Measurements from ENCODE around the gene MYH16. TPM values are rescaled to one million over a fixed set of nuclear protein-coding genes. Genes with fewer than 3 reads are reported as not detected.

Gene MYH16
- total and polyA plus RNA-seq, 10 donors: not detected

- Histone ChIP-seq H3K36me3 (no peaks in the 10 kb centered on the region), H3K27ac (no peak overlapping the region), H3K9me3 (no peaks in the 10 kb centered on the region), H3K4me1 (no peaks in the 10 kb centered on the region), H3K4me3 (no peak overlapping the region), H3K27me3 (replicated peaks in 1 of 7) (no peaks in the 10 kb centered on the region)
- WGBS, 5 donors: 81 to 91% (median 89%) methylated on average over 5 of the region's 5 CpGs
- no peak for TF ChIP-seq POLR2AphosphoS5 (IDR thresholded peaks at IDR 0.05)
- no peak for TF ChIP-seq POLR2A (IDR thresholded peaks at IDR 0.05)
- intact Hi-C loops (cut with DNase I; ENCODE audit: low total_unique reads): no loop called here
- DNase-seq: no peak
These were observed 23.8 kb downstream of the MYH16 start for GRCh38 chr7:99296471-99296870.

GRCh38 chr7:99301496-99301895, 28.9 kb downstream of the MYH16 start:
- H3K27ac ChIP-seq: no peak overlapping the region
- no peak overlapping the region for H3K4me3 ChIP-seq
- intact Hi-C loops (cut with DNase I; ENCODE audit: low total_unique reads): no loop called here
- peak; percentile 56 for DNase-seq
- TF ChIP-seq POLR2A (IDR thresholded peaks at IDR 0.05): no peak
- no peak for TF ChIP-seq POLR2AphosphoS5 (IDR thresholded peaks at IDR 0.05)
- TF ChIP-seq CTCF (IDR thresholded peaks at IDR 0.05 in 8 of 11, conservative IDR thresholded peaks at IDR 0.05 in 3 of 11): no peak
- no peaks in the 10 kb centered on the region for H3K9me3 ChIP-seq
- 86 to 88% (median 87%) methylated on average over 14 to 19 of the region's 19 CpGs for WGBS, 5 donors
- no peaks in the 10 kb centered on the region for H3K4me1 ChIP-seq
- H3K36me3 ChIP-seq: no peaks in the 10 kb centered on the region
- H3K27me3 ChIP-seq (replicated peaks in 1 of 7): no peaks in the 10 kb centered on the region

- 82 to 87% (median 85%) methylated on average over 15 to 16 of the region's 16 CpGs for WGBS, 5 donors
- H3K4me1 ChIP-seq: no peaks in the 10 kb centered on the region
- H3K4me3 ChIP-seq: no peak overlapping the region
- intact Hi-C loops (cut with DNase I; ENCODE audit: low total_unique reads): no loop called here
- no peak overlapping the region for H3K27ac ChIP-seq
- no peaks in the 10 kb centered on the region for H3K27me3 ChIP-seq (replicated peaks in 1 of 7)
- TF ChIP-seq POLR2AphosphoS5 (IDR thresholded peaks at IDR 0.05) (no peak), POLR2A (IDR thresholded peaks at IDR 0.05) (no peak), CTCF (IDR thresholded peaks at IDR 0.05 in 8 of 11, conservative IDR thresholded peaks at IDR 0.05 in 3 of 11) (no peak)
- peaks cover 0 to 13% (median 11%) of the 10 kb centered on the region in 8 donors for H3K9me3 ChIP-seq
- H3K36me3 ChIP-seq: no peaks in the 10 kb centered on the region
- DNase-seq: peak; percentile 40
These were observed 33.0 kb downstream of the MYH16 start for GRCh38 chr7:99305473-99306260.

DNA sequence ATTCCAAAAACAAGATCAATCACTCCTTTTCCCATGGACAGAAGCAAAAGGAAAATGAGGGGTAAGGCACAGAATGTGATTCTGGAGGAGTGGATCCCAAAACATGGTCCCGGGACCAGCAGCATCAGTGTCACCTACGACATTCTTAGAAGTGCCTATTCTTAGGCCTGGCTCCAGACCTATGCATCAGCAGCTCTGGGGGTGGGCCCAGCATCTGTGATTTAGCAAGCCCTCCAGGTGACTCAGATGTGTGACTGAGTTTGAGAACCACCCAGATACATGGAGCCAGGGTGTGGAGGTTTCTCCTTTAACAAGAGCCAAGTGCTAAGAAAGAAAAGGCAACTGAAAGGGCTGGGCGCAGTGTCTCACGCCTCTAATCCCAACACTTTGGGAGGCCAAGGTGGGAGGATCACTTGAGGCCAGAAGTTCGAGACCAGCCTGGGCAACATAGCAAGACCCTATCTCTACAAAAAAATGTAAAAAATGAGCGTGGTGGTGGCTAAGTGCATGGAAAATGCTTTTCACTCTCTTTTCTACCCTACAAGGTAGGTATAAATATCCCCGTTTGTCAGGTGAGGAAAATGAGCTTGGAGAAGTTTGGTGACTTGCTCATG, 35.9 kb downstream of the MYH16 start:
- TF ChIP-seq POLR2A (IDR thresholded peaks at IDR 0.05) (no peak), POLR2AphosphoS5 (IDR thresholded peaks at IDR 0.05) (no peak), CTCF (IDR thresholded peaks at IDR 0.05 in 8 of 11, conservative IDR thresholded peaks at IDR 0.05 in 3 of 11) (no peak)

More for the DNA sequence above, 35.9 kb downstream of the MYH16 start:
- peak; percentile 23 for DNase-seq
- intact Hi-C loops (cut with DNase I; ENCODE audit: low total_unique reads): no loop called here
- WGBS, 5 donors: 86 to 92% (median 90%) methylated on average over 7 of the region's 7 CpGs
- H3K36me3 ChIP-seq: no peaks in the 10 kb centered on the region
- no peak overlapping the region for H3K4me3 ChIP-seq
- no peak overlapping the region for H3K27ac ChIP-seq
- H3K27me3 ChIP-seq (replicated peaks in 1 of 7): peaks cover 0 to 7% (median 0%) of the 10 kb centered on the region in 7 donors
- peaks cover 0 to 13% (median 11%) of the 10 kb centered on the region in 8 donors for H3K9me3 ChIP-seq
- H3K4me1 ChIP-seq: peaks cover 0 to 12% (median 5%) of the 10 kb centered on the region in 6 donors
